ENCODE data around the gene MEIOC.

Gene MEIOC

DNA sequence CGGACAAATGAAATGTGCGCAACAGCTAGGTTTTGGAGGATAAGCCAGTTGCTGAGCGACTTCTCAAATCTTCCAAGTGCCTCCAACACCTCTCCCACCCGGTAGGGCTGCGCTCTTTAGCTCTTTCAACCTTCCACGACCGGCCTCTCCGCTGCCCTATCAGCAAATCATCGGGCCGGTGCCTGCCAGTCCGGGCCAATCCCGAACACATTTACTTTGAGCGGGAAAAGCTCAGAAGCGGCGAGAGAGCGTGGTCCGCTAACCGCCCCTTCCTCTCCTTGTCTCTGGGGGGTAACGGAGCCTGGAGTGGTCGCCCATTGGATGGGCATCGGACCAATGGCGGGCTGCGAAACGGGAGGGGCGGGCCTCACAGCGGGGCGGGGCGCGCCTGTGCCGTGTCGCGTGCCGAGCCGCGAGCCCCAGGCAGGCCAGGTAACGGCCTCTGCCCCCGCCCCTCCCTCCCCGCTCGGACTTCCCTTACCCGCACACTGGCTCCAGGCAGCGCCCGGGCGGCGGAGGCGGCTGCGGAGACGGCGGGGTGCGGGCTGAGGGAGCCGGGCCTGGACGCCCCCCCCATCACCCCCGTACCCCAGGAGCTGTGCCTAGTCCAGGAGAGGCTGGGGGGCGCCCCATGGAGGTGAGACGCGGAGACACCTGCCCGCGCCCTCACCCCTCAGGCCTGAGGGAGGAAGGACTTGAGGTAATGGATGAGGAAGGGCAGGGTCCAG lies at the start of gene MEIOC:
Gene MEIOC (plus strand): TSS at position 486 of the 728 bp plus-strand sequence. CDS start 146 bp downstream, at position 632.
- H3K4me3 ChIP-seq (ENCODE audit: low read depth, low read length): peak within 1 kb of the TSS; percentile 30

DNA sequence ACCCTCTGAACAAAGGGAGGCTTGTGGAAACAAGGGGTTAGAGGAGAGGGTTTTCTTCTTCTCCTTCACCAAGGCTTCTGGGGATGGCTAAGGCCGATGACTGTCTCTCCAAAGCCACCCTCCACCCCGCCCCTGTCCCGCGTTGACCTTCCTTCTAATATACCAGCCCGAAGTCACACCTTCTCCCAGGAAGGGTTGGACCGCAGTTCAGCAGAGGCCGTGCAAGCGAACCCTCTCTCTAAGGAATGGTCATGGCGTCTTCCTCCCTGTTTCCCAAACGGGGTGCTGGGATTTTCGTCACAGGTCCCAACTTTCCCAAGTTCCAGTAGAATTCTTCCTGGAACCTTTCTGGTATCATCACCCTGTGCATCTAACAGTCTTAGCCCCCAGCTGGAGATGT lies 49.6 kb upstream of the MEIOC start:
- H3K4me3 ChIP-seq (ENCODE audit: low read depth, low read length): no peak overlapping the region
- TF ChIP-seq, protein P1, sequence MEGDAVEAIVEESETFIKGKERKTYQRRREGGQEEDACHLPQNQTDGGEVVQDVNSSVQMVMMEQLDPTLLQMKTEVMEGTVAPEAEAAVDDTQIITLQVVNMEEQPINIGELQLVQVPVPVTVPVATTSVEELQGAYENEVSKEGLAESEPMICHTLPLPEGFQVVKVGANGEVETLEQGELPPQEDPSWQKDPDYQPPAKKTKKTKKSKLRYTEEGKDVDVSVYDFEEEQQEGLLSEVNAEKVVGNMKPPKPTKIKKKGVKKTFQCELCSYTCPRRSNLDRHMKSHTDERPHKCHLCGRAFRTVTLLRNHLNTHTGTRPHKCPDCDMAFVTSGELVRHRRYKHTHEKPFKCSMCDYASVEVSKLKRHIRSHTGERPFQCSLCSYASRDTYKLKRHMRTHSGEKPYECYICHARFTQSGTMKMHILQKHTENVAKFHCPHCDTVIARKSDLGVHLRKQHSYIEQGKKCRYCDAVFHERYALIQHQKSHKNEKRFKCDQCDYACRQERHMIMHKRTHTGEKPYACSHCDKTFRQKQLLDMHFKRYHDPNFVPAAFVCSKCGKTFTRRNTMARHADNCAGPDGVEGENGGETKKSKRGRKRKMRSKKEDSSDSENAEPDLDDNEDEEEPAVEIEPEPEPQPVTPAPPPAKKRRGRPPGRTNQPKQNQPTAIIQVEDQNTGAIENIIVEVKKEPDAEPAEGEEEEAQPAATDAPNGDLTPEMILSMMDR (IDR thresholded peaks at IDR 0.05; ENCODE audit: low read depth, low read length): no peak

More for the DNA sequence above, at the start of gene MEIOC:
- TF ChIP-seq, protein P1 (IDR thresholded peaks at IDR 0.05; ENCODE audit: low read depth, low read length): no peak

DNA sequence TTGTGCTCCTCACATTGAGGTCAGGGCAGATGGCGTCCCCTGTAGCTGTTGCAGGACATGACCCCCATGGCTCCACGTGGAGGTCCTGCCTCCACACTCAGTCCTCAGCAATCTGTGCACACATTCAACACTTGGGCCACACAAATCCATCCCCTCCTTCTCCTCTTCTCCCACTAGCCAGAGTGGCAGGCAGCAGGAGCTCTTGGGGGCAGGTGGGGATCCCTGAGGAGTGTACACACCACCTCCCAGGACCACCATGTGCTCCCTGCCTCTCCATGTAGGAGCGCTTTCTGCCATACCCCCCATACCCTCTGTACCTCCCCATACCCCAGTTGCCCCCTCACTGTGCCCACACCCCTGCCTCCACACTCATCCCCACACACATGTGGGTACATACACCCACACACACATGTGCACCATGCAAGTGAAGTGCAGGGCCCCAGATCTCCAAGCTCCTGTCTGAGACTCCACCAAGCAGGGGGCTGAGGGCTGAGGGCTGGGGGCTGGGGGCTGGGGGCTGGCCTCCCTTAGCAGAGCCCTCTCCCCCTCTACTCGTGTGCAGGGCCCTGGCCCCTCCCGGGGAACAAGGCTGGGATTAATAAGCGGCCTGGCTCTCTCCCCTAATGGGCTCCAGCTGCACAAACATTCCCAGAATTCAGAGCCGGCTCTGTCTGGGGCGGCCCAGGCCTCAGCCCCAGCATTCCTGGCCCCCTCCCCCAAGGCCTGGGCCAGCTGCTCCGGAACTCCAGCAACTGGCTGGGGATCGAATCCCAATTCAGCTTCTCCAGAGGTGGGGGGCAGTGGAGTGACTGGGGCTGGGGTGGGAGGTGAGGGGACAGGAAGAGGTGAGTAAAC lies 48.2 kb upstream of the MEIOC start:
- no peak overlapping the region for H3K4me3 ChIP-seq (ENCODE audit: low read depth, low read length)
- TF ChIP-seq, protein P1 (IDR thresholded peaks at IDR 0.05; ENCODE audit: low read depth, low read length): no peak

DNA sequence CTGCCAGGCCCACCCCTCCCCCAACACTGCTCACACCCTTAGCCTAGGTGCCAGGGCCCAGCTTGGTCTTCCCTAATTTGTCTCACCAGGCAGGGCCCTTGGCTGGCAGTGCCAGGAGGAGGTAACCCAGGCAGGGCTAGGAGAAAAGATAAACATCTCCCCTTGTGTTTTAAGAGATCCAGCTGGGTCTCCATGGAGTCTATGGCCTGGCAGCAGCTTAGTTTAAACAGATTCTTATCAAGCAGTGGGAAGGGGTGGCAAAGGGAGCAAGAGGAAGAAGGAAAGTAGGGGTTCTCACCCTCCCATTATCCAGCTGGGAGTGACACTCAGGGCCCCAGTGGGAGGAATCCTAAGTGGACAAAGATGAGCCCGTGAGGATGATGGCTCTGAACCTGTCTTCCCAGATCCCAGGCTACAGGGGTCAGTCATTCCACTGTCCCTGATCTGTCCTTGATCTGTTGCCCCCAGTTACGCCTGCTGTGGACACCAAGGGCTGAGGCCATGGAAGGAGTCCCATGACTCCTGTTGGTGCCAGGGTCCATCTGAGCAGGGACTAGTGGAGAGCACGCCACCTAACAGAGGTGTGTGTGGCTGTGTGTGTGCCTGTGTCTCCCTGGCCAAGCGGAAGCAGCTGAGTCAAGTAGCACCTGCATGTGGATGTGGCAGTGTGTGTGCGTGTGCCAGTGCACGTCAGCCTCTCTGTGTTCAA lies 47.4 kb upstream of the MEIOC start:
- no peak overlapping the region for H3K4me3 ChIP-seq (ENCODE audit: low read depth, low read length)

DNA sequence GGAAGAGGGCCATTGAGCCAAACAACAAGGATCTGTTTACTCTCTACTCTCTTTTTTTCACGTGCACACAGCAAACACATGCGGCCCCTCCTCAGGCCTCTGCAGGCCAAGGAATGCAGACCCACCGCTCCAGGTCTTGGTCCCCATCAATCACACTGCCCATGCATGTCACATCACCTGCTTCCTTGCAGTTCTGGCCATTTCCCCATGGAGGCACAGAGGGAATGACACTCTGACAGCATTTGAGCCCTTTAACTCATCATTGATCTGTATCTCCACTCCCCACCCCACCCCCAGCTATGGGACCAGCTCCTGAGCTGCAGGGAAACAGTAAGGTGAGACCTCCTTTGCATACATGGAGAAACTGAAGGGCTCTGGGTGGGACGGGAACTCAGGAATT lies 45.9 kb upstream of the MEIOC start:
- H3K4me3 ChIP-seq (ENCODE audit: low read depth, low read length): no peak overlapping the region
- TF ChIP-seq, protein P1 (IDR thresholded peaks at IDR 0.05; ENCODE audit: low read depth, low read length): no peak

More for the DNA sequence above, 47.4 kb upstream of the MEIOC start:
- TF ChIP-seq, protein P1 (IDR thresholded peaks at IDR 0.05; ENCODE audit: low read depth, low read length): no peak

DNA sequence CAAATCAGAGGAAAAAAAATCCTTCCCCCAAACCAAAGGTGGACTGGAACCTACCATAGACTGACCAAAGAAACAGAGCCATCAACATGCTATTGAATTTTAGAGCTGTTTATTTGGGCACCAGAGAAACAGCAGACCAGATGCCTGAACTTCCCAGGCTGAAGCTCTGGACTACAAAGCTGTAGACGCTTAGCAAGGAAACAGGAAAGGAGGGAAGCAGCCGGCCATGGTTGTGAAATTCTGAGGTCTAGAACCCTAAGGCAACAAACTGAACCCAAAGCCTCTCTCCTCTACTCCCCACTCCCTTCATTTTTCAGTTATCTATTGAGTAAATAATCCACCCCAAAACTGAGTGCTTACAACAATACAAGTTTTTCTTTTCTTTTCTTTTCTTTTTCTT lies 45.4 kb upstream of the MEIOC start:
- H3K4me3 ChIP-seq (ENCODE audit: low read depth, low read length): no peak overlapping the region
- TF ChIP-seq, protein P1 (IDR thresholded peaks at IDR 0.05; ENCODE audit: low read depth, low read length): no peak

All from WI38 (cell line).